ENCODE data around the gene DRD4. TPM values are rescaled to one million over a fixed set of nuclear protein-coding genes. Genes with fewer than 3 reads are reported as not detected.
"Not testable (repeated sequence)": the region's sequence is repeated elsewhere in the genome, so short reads cannot be mapped to it uniquely, and the experiment has no call there.

DRD4 gene
- total RNA-seq, 1 donor from 2014 or later: not detected

DNA sequence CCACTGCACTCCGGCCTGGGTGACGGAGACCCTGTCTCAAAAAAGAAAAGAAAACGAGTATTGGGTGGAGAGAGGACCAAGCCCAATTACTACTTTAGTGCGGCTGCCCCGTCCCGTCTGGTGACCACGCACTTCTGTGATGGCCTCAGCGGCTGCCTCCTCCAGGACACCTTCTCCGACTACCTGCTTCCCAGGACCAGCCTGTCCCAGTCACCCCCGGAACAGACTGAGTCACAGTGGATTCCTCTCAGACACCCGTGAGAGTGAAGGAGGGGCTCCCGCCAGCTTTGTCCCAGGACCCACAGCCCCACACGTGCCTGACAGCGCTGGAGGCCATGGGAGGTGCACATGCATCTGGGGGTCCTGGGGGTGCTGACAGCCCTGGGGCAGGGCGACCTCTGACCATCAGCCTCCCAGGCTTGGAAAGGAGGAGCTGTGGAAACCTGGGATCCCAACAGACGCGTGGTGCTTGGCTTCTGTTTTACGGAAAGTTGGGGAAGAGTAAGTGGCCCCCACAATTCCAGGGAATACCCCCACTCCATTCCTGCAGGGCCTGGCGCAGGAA, 4.8 kb downstream of the DRD4 start:
- no peak for DNase-seq (ENCODE audit: low read depth, low spot score)

DNA sequence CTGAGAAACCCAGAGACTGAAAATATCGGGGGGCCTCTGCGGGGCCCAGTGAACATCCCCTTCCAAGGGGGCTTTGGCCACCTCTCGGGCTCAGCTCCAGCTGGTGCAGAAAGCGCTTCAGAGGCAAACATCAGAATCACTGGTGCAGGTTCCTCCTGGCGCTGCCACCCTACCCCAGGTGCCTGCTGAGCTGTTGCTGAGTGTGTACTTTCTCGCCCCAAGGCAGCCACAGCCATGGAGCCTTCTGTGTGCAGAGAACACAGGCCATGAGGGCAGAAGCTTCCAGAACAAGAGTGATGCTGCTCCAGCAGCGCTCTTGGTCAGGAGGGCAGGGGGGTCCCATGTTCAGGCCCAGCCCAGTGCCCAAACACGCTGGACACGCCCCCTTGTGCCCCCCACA, 6.3 kb downstream of the DRD4 start:
- no peak for DNase-seq (ENCODE audit: low read depth, low spot score)

DNA sequence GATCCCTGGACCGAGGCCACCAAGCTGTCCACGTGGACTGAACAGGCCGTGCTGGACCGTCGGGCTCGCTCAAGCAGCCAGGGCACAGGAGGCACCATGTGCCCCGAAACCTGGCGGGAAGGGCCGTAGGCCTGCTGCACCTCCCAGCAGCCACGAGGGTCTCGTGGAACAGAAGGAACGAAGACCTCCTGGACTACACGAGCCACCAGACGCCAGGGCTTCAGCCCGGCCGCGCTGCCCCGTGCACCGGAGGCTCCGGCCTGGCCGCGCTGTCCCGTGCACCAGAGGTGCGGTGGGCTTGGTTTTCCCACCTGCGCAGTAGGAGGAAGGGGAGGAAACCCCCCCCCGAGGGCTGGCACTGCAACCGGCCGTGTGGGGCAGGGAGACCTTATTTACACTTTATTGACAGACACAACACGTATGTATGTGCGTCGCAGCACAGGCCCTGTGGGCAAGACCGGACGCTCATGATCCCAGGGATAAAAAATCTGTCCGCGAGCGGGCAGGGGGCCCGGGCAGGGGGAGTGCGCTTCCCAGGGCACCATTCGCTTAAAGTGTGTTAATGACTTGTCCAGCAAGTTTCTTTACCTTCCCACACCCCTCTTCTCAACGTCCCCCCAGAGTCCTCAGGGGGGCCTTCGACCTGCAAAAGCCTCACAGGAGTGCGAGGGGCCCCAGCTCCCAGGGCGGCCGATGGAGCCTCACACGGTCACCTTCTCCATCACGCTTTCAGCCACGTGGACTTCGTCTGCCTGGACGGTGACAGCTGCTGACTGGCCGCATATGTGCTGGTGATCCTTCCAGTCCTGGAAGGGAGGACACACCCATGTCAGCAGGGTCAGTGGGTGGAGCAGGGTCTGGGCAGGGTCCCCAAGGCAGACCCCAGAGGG, 7.0 kb downstream of the DRD4 start:
- DNase-seq (ENCODE audit: low read depth, low spot score): no peak

DNA sequence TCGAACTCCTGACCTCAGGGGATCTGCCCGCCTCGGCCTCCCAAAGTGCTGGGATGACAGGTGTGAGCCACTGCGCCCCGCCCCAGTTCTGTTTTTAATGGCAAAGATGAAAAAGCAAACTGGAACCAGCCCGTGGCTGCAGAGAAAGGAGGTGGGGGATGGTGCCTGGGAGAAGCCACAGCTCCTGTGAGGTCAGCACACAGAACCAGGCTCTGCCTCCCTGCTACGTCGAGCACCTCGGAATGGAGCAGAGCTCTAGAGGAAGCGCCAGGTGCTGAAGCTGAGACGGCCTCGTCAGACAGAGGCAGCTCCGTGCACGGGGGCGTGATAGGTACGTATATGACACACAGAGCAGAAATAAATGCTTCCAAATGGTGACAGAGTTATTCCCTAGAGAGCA, 8.5 kb downstream of the DRD4 start:
- no peak for DNase-seq (ENCODE audit: low read depth, low spot score)

DNA sequence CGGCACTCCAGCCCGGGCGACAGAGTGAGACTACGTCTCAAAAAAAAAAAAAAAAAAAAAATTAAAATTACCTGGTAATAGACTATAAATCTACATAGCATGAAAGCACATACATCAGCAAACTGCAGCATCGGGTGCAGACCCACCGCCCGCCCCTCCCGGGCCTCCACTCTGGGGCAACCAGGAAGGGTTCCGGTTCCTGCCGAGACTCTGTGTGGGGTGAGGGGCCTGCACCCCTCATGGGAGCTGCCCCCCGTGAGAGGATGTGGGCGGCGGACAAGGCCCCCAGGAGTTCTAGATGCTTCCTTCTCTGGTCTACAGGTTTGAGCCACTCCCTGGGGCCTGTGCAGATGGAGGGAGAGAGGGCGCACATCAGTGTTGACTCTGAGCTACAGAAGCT, 9.1 kb downstream of the DRD4 start:
- DNase-seq (ENCODE audit: low read depth, low spot score): no peak

DNA sequence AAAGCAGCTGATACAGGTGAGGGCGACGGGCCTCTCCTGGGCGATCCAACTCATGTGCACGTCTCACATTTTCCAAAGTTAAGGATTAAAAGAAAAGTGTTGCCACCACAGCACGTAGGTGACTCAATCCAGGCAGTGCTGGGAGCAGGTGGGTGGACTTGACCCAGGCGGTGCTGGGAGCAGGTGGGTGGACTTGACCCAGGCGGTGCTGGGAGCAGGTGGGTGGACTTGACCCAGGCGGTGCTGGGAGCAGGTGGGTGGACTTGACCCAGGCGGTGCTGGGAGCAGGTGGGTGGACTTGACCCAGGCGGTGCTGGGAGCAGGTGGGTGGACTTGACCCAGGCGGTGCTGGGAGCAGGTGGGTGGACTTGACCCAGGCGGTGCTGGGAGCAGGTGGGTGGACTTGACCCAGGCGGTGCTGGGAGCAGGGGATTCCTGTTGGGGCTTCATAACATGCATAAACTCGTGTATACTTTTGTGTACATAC, 10.6 kb downstream of the DRD4 start:
- not testable (repeated sequence) for DNase-seq (ENCODE audit: low read depth, low spot score)

DNA sequence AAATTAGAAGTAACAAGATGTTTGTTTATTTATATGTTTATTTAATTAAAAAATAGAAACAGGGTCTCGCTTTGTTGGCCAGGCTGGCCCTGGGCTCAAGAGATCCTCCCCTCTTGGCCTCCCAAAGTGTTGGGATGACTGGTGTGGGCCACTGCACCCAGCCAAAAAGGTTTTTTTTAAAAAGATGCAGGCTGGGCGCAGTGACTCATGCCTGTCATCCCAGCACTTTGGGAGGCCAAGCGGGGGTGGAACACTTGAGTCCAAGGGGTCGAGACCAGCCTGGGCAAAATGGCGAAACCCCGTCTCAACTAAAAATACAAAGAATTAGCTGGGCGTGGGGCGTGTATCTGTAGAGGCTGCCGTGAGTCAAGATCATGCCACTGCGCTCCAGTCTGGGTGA, 13.4 kb downstream of the DRD4 start:
- DNase-seq (ENCODE audit: low read depth, low spot score): no peak

DNA sequence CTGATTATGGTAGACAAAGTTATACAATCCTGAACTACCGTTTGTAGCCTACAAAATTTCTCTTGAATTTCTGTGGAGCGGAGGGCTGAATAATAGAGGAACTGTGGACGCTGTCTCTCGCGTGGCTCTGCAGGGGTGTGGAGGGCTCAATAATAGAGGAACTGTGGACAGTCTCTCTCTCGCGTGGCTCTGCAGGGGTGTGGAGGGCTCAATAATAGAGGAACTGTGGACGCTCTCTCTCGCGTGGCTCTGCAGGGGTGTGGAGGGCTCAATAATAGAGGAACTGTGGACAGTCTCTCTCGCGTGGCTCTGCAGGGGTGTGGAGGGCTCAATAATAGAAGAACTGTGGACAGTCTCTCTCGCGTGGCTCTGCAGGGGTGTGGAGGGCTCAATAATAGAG, 16.1 kb downstream of the DRD4 start:
- not testable (repeated sequence) for DNase-seq (ENCODE audit: low read depth, low spot score)

DNA sequence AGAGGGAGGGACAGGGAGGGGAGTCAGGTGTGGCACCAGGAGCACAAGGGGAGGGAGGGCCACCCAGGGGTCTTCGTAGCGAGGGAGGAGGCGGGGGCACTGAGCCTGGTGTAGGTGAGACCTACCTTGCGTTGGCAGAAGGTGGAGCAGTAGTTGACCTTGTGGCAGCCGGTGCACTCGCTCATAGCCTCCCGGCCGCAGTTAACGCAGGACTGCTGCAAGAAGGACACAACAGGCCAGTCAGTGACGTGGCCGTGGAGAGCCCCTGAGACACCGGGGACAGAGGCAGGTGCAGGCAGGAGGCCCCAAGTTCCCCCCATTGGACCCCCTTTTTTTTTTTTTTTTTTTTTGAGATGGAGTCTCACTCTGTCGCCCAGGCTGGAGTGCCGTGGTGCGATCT, 16.8 kb downstream of the DRD4 start:
- DNase-seq (ENCODE audit: low read depth, low spot score): no peak

DNA sequence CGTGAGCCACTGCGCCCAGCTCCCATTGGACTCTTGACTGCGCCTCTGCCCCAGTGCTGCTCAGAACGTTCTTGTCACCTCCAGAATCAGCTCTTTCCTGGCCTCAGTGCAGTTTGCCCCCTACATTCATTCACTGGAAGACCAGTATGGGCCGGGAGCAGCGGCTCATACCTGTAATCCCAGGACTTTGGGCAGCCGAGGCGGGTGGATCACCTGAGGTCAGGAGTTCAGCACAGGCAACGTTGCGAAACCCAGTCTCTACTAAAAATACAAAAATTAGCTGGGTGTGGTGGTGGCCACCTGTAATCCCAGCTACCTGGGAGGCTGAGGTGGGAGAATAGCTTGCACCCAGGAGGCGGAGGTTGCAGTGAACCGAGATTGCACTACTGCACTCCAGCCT, 17.4 kb downstream of the DRD4 start:
- not testable (repeated sequence) for DNase-seq (ENCODE audit: low read depth, low spot score)

DNA sequence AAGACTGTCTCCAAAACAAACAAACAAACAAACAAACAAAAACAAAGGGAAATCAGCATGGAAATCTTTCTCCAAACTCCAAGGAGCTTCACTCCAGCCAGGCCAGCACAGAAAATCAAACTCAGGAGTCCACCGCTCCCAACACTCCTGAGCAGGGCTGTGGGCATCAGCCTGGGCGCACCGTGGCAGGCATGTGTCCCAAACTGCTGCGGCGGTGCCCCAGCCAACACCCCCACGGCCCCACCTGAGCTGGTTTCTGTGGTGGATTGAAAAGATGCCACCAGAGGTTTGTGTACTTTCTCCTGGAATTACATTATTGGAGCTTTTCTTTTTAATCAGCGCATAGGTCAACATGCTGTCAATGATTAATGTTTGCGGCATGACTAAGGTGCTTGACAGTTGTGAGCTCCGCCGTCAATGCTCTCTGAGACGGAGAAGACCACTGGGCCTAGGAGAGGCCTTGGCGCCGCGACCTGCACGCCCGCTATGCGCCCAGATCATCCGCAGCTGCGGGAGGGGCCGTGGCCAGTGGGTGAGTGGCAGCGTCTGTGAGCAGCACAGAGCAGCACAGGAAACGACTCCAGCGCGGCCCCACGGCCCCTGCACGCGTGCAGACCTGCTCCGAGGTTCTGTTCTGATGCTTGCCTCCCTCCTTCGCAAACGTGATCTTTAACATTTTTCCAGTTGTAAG, 18.1 kb downstream of the DRD4 start:
- no peak for DNase-seq (ENCODE audit: low read depth, low spot score)

DNA sequence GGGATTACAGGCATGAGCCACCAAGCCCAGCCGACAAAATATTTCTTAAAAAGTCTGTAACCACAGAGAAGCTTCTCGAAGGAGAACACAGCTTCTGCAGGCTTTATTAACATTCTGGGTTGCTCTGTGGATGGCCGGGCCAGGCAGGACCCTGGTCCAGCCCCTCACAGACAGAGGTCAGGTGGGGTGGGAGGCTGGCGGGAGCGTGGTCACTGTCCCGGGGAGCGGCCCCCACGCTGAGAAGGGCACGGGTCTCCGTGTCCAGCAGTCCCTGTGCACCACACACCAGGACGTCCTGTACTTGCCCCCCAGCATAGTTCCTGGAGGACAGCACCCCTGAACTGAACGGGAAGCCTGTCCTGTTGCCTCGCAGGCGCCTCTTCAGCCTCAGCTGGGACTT, 19.4 kb downstream of the DRD4 start:
- DNase-seq (ENCODE audit: low read depth, low spot score): no peak

DNA sequence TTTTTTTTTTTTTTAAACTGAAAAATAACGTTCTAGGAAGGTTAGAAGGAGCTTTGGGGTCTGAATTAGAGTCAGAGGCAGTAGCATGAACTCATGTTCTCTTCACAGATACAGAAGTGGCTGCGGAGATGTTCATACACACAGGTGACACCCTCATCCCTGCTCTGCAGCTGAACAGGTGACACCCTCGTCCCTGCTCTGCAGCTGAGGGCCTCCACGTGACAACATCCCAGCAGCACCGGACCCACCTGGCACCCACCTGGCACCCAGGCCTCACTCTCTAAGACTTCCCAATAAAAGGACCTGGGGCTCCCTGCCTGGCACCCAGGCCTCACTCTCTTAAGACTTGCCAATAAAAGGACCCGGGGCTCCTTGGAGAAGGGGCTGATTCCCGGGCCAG, 19.8 kb downstream of the DRD4 start:
- no peak for DNase-seq (ENCODE audit: low read depth, low spot score)

DNA sequence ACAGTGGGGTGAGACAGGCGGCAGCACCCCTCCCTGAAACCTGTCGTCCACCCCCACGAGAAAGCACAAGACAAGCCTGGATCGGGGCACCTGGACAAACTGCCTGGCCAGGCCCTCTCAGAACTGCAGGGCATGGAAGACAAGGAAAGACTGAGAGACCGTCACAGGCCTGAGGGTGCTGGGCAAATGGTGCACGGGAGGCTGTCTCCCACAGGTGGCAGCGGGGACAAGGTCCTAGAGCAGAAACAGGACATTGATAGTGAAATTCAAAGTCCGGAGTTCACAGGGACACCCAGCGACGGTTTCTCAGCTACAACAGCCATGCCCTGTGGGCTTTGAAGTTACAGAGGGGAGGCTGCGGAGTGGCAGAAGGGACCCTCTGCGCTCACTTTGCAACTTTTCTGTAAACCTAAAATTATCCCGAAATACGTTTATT, 20.6 kb downstream of the DRD4 start:
- DNase-seq (ENCODE audit: low read depth, low spot score): no peak

DNA sequence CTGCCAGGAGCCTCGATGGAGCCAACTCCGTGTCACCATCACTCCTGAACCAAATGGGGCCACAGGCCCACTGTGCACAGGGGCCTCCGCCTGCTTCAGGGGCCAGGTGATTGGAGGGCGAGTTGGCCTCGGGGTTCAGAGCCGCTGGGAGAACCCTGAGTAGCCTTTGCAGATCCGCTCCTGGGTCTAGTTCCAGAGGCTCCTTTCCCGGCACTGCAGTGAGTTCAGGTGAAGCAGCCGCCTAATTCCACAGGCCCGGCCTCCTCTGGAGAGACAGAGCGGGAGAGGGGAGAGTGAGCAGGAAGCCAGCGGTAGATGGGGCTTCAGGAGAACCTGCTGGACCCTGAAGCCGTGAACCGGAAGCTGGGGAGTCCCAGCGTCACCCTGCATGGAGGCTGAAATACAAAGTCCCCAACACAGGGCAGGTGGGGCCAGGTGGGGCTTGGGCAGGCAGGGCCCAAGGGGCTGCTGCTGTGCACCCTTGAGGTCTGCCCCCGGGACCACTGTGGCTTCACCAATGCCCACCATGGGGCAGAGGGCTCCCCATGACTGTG, 22.5 kb downstream of the DRD4 start:
- no peak for DNase-seq (ENCODE audit: low read depth, low spot score)

DNA sequence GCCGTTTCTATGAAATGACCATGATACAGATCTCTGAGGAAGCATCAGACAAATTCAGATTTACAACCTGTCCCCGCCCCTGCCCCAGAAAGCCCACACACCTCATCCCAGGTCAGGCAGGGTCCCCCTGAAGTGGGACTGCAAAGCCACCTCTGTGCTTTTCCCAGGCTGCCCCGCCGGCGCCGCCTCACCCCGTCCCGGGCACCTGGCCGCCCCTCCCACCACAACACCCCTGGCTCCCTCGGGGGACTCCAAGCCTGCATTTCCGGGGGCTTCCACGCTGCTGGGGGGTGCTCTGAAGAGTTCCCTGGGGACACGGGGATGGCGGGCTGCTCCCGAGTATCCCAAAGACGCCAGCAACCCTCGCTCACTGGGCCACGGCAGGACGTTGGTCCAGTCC, 23.2 kb downstream of the DRD4 start:
- no peak for DNase-seq (ENCODE audit: low read depth, low spot score)

DNA sequence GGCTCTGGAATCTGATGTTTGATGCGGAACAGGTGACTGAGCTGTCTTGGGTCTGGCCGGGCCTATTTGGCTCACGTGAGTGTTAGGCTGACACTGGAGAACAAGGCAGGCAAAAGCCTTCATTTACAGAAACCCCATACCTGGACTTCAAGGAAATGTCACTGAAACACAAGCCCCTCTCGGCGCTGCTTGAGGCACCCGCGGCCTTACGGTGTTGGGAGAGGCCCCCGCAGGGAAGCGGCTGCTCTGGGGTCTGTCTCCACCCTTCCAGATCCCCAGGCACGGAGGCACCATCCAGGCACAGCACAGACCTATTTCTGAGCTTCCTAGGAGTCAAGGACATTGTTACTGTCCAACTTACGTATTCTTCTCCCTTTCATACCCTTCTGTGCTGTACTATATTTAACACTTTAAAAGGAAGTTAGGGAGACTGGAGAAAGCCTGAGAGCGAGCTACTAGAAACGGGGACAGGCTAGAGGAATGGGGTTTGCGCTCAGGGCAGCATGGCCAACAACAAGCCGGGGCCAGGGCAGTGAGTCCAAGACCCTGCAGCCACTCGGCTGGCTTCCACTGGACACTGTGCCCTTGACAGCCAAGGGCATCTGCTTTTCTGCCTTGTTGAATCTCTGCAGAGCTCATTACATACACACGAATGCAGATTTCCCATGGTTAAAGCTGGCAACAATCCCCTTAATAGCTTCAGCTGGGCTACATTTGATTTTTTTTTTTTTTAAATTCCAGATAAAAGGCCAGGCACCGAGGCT, 23.8 kb downstream of the DRD4 start:
- no peak for DNase-seq (ENCODE audit: low read depth, low spot score)

DNA sequence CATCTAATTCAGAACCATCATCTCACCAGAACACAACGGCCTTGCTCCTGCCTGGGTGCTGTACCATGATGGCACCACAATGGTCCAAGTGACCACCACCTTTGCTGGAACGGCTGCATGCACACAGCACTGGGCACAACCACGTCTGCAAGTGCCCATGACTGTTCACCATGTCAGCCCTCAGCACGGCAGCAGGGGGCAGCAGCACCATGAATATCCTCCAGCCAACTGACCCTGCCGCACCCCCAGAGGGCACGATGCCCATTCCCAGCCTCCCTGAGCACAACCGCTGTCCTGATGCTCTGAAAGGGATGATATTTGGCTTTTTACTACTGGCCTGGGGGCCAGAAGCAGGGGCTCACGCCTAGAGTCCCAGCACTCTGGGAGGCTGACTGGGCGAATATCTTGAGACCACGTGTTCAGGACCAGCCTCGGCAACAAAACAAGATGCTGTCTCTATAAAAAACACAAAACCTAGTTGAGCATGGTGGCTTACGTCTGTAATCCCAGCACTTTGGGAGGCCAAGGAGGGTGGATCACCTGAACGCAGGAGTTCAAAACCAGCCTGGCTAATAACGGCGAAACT, 25.7 kb downstream of the DRD4 start:
- peak; percentile 27 for DNase-seq (ENCODE audit: low read depth, low spot score)

DNA sequence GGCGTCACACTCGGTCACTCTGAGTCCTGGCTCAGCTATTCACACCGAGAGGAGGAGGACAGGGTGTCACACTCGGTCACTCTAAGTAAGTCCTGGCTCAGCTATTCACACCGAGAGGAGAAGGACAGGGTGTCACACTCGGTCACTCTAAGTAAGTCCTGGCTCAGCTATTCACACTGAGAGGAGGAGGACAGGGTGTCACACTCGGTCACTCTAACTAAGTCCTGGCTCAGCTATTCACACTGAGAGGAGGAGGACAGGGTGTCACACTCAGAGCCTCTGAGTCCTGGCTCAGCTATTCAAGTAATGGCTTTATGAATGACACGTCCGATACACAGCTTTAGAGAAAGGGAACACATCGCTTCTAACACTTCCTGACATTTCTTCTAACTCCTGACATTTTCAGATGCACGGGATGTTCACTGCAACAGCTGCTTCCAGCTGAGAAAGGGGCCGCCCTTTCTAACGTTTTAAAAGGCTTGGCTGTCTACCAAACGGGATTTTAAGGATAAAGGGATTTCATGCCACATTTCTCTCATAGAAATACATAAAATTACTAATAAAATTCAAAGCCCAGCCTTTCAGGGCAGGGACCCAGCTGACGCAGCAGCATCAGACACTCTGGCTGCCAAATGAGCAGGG, 28.1 kb downstream of the DRD4 start:
- DNase-seq (ENCODE audit: low read depth, low spot score): no peak

DNA sequence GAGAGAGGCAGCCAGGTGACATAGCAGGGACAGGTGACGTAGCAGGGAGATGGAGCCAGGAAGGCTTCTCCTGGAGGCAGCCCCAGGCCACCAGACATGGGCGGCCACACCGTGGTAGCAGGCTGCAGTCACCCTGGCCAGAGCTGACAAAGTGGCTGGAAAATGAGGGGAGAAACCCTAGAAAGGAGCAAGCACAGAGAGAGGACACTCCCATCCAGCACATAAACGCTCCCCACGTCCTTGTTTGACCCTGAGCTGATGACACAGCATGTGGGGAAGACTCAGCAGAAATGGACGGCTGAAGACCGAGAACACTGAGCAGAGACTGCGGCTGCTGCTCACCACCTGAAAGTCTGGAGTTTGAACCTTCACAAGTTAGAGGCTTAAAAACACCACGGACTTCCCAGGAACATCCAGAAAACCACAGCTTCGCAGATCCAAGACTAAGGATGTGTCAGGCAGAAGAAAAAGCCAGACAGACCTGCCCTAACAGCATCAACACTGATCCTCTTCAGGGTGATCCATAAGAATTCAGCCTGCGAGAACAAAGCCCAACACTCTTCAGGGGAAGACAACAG, 28.7 kb downstream of the DRD4 start:
- no peak for DNase-seq (ENCODE audit: low read depth, low spot score)

Measured in pulmonary artery endothelial cell (primary cell).